ENCODE measurements around the gene GNRHR. TPM values are rescaled to one million over a fixed set of nuclear protein-coding genes. Genes with fewer than 3 reads are reported as not detected.

Gene GNRHR
- polyA plus RNA-seq, 1 of the 3 experiments (the other 2 are of a cell fraction), result 0.02 TPM

DNA sequence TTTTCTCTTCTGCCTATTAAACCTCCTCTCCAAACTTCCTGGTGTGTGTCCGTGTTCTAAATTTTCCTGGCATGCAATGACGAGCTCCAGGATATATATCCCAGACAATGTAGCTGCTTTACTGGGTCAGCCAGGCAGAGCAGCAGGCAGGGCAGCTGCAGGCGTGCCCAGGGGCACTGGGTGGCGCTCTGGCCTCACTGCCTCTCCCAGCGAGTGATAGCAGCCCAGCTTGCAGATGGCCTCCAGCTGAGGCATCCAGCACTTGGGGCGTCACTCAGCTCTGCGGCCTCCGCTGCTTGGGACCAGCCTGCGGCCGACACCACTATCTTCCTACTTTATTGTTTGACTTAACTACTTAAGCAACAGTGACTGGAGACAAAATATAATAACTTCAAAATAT, 30.2 kb downstream of the GNRHR start:
- POLR2A ChIA-PET, result no interaction called here
- Histone ChIP-seq H3K27me3 (ENCODE audit: insufficient read depth) (no peaks in the 10 kb centered on the region), H3K9me3 (no peaks in the 10 kb centered on the region), H3K9ac (no peak overlapping the region), H3F3A (replicated peaks; ENCODE audit: insufficient read depth) (peaks cover 34% of the 10 kb centered on the region), H3K4me2 (no peak overlapping the region), H3K36me3 (replicated peaks in 1 of 2; ENCODE audit: control insufficient read depth in 1 of 2, insufficient read depth in 2 of 2, low read length in 1 of 2) (peaks cover 0 to 3% of the 10 kb centered on the region in 2 experiments), H4K20me1 (ENCODE audit: insufficient read depth) (no peaks in the 10 kb centered on the region), H3K9me2 (no peaks in the 10 kb centered on the region), H2AFZ (ENCODE audit: low read depth) (no peak overlapping the region), H3K4me1 (ENCODE audit: control insufficient read depth in 1 of 2, insufficient read depth in 2 of 2, low read depth in 1 of 2, low read length in 1 of 2) (peaks cover 0 to 14% of the 10 kb centered on the region in 2 experiments; a peak in 2 of 4 replicates), H3K4me3 (ENCODE audit: low read depth in 2 of 2, low read length in 1 of 2) (no peak overlapping the region), H3K79me2 (ENCODE audit: insufficient read depth) (no peaks in the 10 kb centered on the region), H3K27ac (ENCODE audit: low read depth in 2 of 2, low read length in 1 of 2) (no peak overlapping the region)
- CTCF ChIA-PET, result interaction anchor here (0.9 to 1.9 kb wide), 3 partner anchors 8 to 23 kb away, joined by 3 to 5 read pairs (median 4); no protein-coding TSS in a partner anchor
- peak; percentile 22 for DNase-seq
- TF ChIP-seq NRF1 (IDR thresholded peaks at IDR 0.05; ENCODE audit: low read depth, low read length) (no peak), RAD21 (IDR thresholded peaks at IDR 0.05; ENCODE audit: low read length) (0 out of 2 replicates have a peak, but pooled peaks have one; percentile 17), JUND (IDR thresholded peaks at IDR 0.05) (no peak)
- TF ChIP-seq, protein P1, sequence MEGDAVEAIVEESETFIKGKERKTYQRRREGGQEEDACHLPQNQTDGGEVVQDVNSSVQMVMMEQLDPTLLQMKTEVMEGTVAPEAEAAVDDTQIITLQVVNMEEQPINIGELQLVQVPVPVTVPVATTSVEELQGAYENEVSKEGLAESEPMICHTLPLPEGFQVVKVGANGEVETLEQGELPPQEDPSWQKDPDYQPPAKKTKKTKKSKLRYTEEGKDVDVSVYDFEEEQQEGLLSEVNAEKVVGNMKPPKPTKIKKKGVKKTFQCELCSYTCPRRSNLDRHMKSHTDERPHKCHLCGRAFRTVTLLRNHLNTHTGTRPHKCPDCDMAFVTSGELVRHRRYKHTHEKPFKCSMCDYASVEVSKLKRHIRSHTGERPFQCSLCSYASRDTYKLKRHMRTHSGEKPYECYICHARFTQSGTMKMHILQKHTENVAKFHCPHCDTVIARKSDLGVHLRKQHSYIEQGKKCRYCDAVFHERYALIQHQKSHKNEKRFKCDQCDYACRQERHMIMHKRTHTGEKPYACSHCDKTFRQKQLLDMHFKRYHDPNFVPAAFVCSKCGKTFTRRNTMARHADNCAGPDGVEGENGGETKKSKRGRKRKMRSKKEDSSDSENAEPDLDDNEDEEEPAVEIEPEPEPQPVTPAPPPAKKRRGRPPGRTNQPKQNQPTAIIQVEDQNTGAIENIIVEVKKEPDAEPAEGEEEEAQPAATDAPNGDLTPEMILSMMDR (IDR thresholded peaks at IDR 0.05), result peak; percentile 32; the same call in 1 of the 2 replicates
- WGBS (ENCODE audit: low lambda C conversion rate), result 98% methylated on average over 9 of the region's 10 CpGs

DNA sequence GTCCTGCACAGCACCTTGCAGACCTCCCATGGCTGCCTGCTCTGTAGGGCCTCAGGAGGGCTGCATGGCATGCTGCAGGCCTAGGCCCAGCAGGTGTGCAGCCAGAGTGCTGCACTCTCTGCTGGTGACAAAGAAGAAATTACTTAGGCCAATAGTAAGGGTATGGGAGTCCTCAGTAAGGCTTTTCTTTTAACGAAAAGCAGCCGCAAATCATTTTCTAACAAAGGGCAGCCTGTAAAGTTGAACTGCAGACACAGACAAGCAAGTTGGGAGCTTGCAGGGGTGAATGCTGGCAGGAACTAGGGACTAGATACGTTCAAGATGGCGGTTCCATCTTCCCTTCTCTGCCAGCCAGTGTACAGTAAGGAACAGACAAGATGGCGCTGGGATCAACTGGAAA, 30.8 kb downstream of the GNRHR start:
- CTCF ChIA-PET, result interaction anchor here (1.0 to 1.9 kb wide), 2 partner anchors 23 kb away, joined by 3 to 5 read pairs; no protein-coding TSS in a partner anchor
- H2AFZ ChIP-seq (ENCODE audit: low read depth), result no peak overlapping the region

More for the DNA sequence above, 30.8 kb downstream of the GNRHR start:
- Histone ChIP-seq H3F3A (replicated peaks; ENCODE audit: insufficient read depth) (peaks cover 29% of the 10 kb centered on the region), H3K4me3 (ENCODE audit: low read depth in 2 of 2, low read length in 1 of 2) (no peak overlapping the region), H3K9me2 (no peaks in the 10 kb centered on the region), H3K36me3 (replicated peaks in 1 of 2; ENCODE audit: control insufficient read depth in 1 of 2, insufficient read depth in 2 of 2, low read length in 1 of 2) (peaks cover 0 to 3% of the 10 kb centered on the region in 2 experiments), H3K4me2 (no peak overlapping the region), H3K79me2 (ENCODE audit: insufficient read depth) (no peaks in the 10 kb centered on the region), H3K27ac (ENCODE audit: low read depth in 2 of 2, low read length in 1 of 2) (no peak overlapping the region), H3K4me1 (ENCODE audit: control insufficient read depth in 1 of 2, insufficient read depth in 2 of 2, low read depth in 1 of 2, low read length in 1 of 2) (peaks cover 0 to 14% of the 10 kb centered on the region in 2 experiments; a peak in 2 of 4 replicates), H4K20me1 (ENCODE audit: insufficient read depth) (no peaks in the 10 kb centered on the region), H3K9ac (no peak overlapping the region), H3K9me3 (no peaks in the 10 kb centered on the region), H3K27me3 (ENCODE audit: insufficient read depth) (no peaks in the 10 kb centered on the region)
- no peak for DNase-seq
- 100% methylated on average over 5 of the region's 5 CpGs for WGBS (ENCODE audit: low lambda C conversion rate)
- no peak for TF ChIP-seq RAD21 (IDR thresholded peaks at IDR 0.05; ENCODE audit: low read length)
- TF ChIP-seq RXRA (IDR thresholded peaks at IDR 0.05; ENCODE audit: borderline replicate concordance, low read depth), result no peak
- no peak for TF ChIP-seq GATA2 (CRISPR knock-in tag; IDR thresholded peaks at IDR 0.05)
- TF ChIP-seq FOXM1 (IDR thresholded peaks at IDR 0.05; ENCODE audit: low read depth), result no peak
- no peak for TF ChIP-seq MEF2A (IDR thresholded peaks at IDR 0.05; ENCODE audit: borderline replicate concordance, low read depth)
- TF ChIP-seq FOSL2 (IDR thresholded peaks at IDR 0.05; ENCODE audit: borderline replicate concordance, low read depth), result no peak
- TF ChIP-seq, protein P2, sequence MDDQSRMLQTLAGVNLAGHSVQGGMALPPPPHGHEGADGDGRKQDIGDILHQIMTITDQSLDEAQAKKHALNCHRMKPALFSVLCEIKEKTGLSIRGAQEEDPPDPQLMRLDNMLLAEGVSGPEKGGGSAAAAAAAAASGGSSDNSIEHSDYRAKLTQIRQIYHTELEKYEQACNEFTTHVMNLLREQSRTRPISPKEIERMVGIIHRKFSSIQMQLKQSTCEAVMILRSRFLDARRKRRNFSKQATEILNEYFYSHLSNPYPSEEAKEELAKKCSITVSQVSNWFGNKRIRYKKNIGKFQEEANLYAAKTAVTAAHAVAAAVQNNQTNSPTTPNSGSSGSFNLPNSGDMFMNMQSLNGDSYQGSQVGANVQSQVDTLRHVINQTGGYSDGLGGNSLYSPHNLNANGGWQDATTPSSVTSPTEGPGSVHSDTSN (IDR thresholded peaks at IDR 0.05), result no peak
- no peak for TF ChIP-seq MXI1 (IDR thresholded peaks at IDR 0.05; ENCODE audit: low read depth, low read length)
- POLR2A ChIA-PET, result no interaction called here

Measured in SK-N-SH (cell line).